Brain microvascular endothelial cell (primary cell): ENCODE results near the gene FTMT.

Source experiments
- DNase-seq: peaks from one replicate; pipeline ENCODE4 v3.0.0-alpha.2; 2020
- H3K27ac ChIP-seq: fragments of 250-450 bp; sonication (Bioruptor Pico); 2 replicates; pipeline ENCODE4 v1.5.1; 2020; ENCODE audit warnings: mild to moderate bottlenecking, moderate library complexity
- H3K27me3 ChIP-seq: fragments of 250-450 bp; sonication (Bioruptor Pico); replicated peaks from 2 replicates; pipeline ENCODE4 v1.5.1; 2020; ENCODE audit warnings: mild to moderate bottlenecking
- H3K36me3 ChIP-seq: fragments of 250-450 bp; sonication (Bioruptor Pico); replicated peaks from 2 replicates; pipeline ENCODE4 v1.5.1; 2020; ENCODE audit warnings: mild to moderate bottlenecking
- H3K4me3 ChIP-seq: 2 replicates; pipeline ENCODE4 v1.5.1; 2011; ENCODE audit warnings: low read depth, mild to moderate bottlenecking, control low read depth, low read length, moderate library complexity
- in situ Hi-C: cut with HindIII; loops from 2 replicates; pipeline ENCODE4 v1.10.0; 2017; ENCODE audit warnings: low sequenced_read_pairs, low pct_ligation_motif_present
- TF ChIP-seq, protein P1 (sequence below): IDR thresholded peaks from 2 replicates; pipeline ENCODE4 v1.5.1; 2011; ENCODE audit warnings: low read depth, mild to moderate bottlenecking, moderate library complexity, low read length, control low read depth, inconsistent platforms; ENCODE audit errors: missing control alignments

FTMT gene

DNA sequence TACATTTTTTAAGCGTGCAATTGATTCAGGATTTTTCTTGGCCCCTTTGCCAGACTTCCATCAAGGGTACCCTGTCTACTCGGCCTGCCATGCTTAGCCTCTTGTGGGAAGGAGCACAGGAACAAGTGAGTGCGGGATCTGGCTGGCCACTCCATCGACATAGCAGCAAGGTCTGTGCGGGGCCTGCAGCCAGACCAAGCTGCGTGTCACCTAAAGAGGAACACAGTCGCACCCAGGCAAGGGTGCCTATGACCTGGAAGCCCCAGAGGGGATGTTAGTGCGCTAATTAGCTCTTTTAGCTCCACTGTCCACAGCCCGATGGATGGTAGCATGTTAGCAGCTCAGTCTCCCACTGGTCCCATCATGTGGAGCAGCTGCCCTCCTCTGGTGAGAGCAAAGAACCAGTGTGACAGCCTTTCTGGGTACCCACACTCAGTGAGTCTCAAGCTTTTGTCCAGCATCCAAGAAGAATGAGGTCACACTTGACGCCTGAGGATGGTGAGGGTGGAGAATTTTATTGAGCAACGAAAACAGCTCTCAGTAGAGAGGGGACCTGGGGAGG is 38.7 kb downstream of the FTMT start:
- no peaks in the 10 kb centered on the region for H3K27me3 ChIP-seq
- H3K27ac ChIP-seq, result no peak overlapping the region
- no peak overlapping the region for H3K4me3 ChIP-seq
- in situ Hi-C loops, result no loop called here
- H3K36me3 ChIP-seq, result no peaks in the 10 kb centered on the region
- TF ChIP-seq, protein P1, sequence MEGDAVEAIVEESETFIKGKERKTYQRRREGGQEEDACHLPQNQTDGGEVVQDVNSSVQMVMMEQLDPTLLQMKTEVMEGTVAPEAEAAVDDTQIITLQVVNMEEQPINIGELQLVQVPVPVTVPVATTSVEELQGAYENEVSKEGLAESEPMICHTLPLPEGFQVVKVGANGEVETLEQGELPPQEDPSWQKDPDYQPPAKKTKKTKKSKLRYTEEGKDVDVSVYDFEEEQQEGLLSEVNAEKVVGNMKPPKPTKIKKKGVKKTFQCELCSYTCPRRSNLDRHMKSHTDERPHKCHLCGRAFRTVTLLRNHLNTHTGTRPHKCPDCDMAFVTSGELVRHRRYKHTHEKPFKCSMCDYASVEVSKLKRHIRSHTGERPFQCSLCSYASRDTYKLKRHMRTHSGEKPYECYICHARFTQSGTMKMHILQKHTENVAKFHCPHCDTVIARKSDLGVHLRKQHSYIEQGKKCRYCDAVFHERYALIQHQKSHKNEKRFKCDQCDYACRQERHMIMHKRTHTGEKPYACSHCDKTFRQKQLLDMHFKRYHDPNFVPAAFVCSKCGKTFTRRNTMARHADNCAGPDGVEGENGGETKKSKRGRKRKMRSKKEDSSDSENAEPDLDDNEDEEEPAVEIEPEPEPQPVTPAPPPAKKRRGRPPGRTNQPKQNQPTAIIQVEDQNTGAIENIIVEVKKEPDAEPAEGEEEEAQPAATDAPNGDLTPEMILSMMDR, result no peak
- DNase-seq, result no peak

DNA sequence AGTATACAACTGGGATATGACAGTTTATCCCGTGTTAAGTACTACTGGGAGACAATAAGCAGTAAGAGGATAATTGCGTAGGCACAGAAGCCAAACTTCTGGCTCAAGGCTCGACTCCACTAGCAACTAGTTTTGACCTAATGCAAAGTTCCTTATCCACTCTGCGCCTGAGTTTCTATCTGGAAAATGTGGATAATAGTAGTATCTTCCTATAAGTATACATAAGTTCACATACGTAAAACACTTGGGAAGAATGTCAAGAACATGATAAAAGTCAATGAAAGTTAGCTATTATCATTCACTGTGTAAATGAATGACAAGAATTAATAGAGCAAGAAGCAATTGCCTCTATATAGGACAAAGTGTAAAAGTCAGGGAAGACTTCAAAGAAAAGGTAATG is 45.7 kb downstream of the FTMT start:
- Histone ChIP-seq H3K4me3 (no peak overlapping the region), H3K27me3 (no peaks in the 10 kb centered on the region), H3K27ac (no peak overlapping the region), H3K36me3 (no peaks in the 10 kb centered on the region)
- no peak for DNase-seq
- in situ Hi-C loops, result no loop called here
- TF ChIP-seq, protein P1, result no peak

DNA sequence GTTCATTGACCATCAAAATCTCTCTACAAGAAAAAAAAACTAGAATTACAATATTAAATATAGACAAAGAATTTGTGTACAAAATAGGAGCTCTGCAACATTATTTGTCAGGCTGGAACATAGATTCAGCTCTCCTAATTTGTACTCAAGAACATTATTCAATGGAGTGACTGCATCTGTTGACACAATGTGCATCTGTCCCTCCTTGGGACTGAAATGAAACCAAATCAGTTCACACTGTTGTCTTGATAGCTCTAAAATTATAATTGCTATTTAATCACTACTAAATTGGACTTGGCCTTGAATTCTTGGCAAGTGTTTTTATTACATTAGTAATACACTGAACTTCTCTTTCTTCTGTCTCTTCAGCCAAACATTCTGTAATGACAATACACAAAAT is 47.7 kb downstream of the FTMT start:
- TF ChIP-seq, protein P1, result no peak
- Histone ChIP-seq H3K36me3 (no peaks in the 10 kb centered on the region), H3K27ac (no peak overlapping the region), H3K27me3 (no peaks in the 10 kb centered on the region), H3K4me3 (no peak overlapping the region)
- in situ Hi-C loops, result no loop called here
- no peak for DNase-seq
